ENCODE results near the gene ARHGAP21. TPM values are rescaled to one million over a fixed set of nuclear protein-coding genes. Genes with fewer than 3 reads are reported as not detected.

ARHGAP21 gene
- 100 and 111 TPM in 2 replicates for total RNA-seq

DNA sequence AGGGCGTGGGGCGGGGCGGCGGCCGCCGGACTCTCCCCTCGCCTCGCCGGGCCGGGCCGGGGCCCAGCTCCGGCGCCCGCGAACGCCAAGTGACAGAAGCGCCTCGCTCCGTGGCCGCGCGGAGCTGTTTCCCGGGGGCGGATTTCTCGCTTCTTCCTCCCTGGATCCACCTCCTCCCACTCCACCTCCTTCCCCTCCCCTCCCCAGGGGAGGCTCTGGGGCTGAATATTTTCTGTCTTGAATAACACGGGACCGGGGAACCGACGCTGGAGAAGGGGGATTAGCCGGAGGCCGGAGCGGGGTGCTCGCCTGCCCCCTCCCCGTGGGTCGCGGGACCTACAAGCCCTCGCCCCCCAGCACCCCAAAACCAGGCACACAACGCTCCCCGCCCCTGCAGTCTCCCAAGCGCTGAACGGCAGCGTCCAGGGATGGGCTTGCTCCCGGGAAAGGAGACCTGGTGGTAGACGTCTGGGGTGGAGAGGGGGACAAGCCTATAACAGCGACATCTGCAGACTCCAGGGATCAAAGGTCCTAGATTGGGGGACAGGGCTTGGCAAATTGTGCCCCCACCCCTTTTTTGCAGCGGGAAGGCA lies at the start of gene ARHGAP21:
Gene ARHGAP21, minus strand, starts transcription at position 100 of the 593 bp plus-strand sequence. CDS start 1,988 bp downstream, outside the sequence.

Other genes with a start within 250 kb of the ARHGAP21 start
- gene PRTFDC1, start 228.7 kb upstream of the ARHGAP21 start, total RNA-seq, result 9.4 and 15.8 TPM in 2 replicates

Measured in smooth muscle cell of the pulmonary artery (primary cell).